PFSK-1 (cell line): ENCODE results near the gene PARD3B.

Experiments used
- FOXP2 ChIP-seq: optimal IDR thresholded peaks from 2 replicates; pipeline ENCODE3; 2011; ENCODE audit warnings: borderline replicate concordance, control low read depth, inconsistent platforms; ENCODE audit not compliant: insufficient read depth; ENCODE audit errors: extremely low read length, extremely low read depth
- POLR2AphosphoS5 ChIP-seq: IDR thresholded peaks from 2 replicates; pipeline ENCODE4 v1.6.1; 2012; ENCODE audit warnings: low read depth, mild to moderate bottlenecking, control low read depth, low read length, moderate library complexity
- SIN3A ChIP-seq: IDR thresholded peaks from 2 replicates; pipeline ENCODE4 v1.6.1; 2012; ENCODE audit warnings: mild to moderate bottlenecking, low read length, moderate library complexity, borderline replicate concordance; ENCODE audit not compliant: insufficient read depth
- TAF1 ChIP-seq: IDR thresholded peaks from 2 replicates; pipeline ENCODE4 v1.6.1; 2012; ENCODE audit warnings: low read length, control low read depth, borderline replicate concordance; ENCODE audit not compliant: insufficient read depth
- TF ChIP-seq, protein P1 (sequence below), 2 experiments: IDR thresholded peaks; 2 replicates each; pipeline versions ENCODE4 v1.6.1 to v1.8.0; 2011 to 2012; ENCODE audit warnings: low read depth in 2 of 2, low read length in 2 of 2, control low read depth in 1 of 2, inconsistent platforms in 1 of 2, mild to moderate bottlenecking in 1 of 2, moderate library complexity in 1 of 2; ENCODE audit not compliant: insufficient read depth in 1 of 2

PARD3B gene

GRCh38 chr2:205656941-205657340 is 1111.7 kb downstream of the PARD3B start:
- TF ChIP-seq SIN3A: no peak
- no peak for TF ChIP-seq FOXP2

- TF ChIP-seq SIN3A (no peak), POLR2AphosphoS5 (no peak)
These were observed 1112.3 kb downstream of the PARD3B start for GRCh38 chr2:205657579-205657978.

DNA sequence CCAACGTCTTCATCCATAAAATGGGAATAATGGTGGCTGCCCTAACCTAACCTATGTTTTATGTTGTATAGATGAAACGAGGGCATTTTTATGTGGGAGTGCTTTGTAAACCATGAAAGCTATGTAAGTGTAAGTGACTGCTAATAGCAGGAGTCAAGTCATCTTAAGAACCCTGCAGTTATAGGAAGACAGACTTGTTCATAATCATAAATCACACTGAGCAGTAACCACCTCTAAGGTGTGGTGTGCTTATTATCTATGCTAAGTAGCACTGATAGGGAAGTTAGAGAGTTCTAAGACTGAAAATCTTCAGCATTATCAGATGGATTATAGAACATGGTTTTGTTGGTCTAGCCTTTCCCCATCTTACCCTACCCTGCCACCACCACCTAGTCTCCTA is 1112.8 kb downstream of the PARD3B start:
- TF ChIP-seq POLR2AphosphoS5 (no peak), SIN3A (no peak), FOXP2 (no peak), TAF1 (no peak)
- TF ChIP-seq, protein P1, sequence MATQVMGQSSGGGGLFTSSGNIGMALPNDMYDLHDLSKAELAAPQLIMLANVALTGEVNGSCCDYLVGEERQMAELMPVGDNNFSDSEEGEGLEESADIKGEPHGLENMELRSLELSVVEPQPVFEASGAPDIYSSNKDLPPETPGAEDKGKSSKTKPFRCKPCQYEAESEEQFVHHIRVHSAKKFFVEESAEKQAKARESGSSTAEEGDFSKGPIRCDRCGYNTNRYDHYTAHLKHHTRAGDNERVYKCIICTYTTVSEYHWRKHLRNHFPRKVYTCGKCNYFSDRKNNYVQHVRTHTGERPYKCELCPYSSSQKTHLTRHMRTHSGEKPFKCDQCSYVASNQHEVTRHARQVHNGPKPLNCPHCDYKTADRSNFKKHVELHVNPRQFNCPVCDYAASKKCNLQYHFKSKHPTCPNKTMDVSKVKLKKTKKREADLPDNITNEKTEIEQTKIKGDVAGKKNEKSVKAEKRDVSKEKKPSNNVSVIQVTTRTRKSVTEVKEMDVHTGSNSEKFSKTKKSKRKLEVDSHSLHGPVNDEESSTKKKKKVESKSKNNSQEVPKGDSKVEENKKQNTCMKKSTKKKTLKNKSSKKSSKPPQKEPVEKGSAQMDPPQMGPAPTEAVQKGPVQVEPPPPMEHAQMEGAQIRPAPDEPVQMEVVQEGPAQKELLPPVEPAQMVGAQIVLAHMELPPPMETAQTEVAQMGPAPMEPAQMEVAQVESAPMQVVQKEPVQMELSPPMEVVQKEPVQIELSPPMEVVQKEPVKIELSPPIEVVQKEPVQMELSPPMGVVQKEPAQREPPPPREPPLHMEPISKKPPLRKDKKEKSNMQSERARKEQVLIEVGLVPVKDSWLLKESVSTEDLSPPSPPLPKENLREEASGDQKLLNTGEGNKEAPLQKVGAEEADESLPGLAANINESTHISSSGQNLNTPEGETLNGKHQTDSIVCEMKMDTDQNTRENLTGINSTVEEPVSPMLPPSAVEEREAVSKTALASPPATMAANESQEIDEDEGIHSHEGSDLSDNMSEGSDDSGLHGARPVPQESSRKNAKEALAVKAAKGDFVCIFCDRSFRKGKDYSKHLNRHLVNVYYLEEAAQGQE (IDR thresholded peaks at IDR 0.05; ENCODE audit: insufficient read depth in 1 of 2, low read depth in 2 of 2, low read length in 2 of 2): no peak

GRCh38 chr2:205658572-205658971 is 1113.3 kb downstream of the PARD3B start:
- TF ChIP-seq TAF1 (no peak), POLR2AphosphoS5 (no peak), FOXP2 (no peak), SIN3A (no peak)
- TF ChIP-seq, protein P1 (IDR thresholded peaks at IDR 0.05; ENCODE audit: insufficient read depth in 1 of 2, low read depth in 2 of 2, low read length in 2 of 2): no peak

GRCh38 chr2:205659922-205660321 is 1114.6 kb downstream of the PARD3B start:
- TF ChIP-seq, protein P1 (IDR thresholded peaks at IDR 0.05; ENCODE audit: insufficient read depth in 1 of 2, low read depth in 2 of 2, low read length in 2 of 2): no peak

- TF ChIP-seq FOXP2 (no peak), POLR2AphosphoS5 (no peak), SIN3A (no peak)
- TF ChIP-seq, protein P1 (IDR thresholded peaks at IDR 0.05; ENCODE audit: insufficient read depth in 1 of 2, low read depth in 2 of 2, low read length in 2 of 2): no peak
These were observed 1115.3 kb downstream of the PARD3B start for GRCh38 chr2:205660521-205661124.
